ENCODE data around the gene TEKT1.
A peak's percentile ranks its signal among the peaks of the same experiment; 100 is the strongest.

The TEKT1 gene

DNA sequence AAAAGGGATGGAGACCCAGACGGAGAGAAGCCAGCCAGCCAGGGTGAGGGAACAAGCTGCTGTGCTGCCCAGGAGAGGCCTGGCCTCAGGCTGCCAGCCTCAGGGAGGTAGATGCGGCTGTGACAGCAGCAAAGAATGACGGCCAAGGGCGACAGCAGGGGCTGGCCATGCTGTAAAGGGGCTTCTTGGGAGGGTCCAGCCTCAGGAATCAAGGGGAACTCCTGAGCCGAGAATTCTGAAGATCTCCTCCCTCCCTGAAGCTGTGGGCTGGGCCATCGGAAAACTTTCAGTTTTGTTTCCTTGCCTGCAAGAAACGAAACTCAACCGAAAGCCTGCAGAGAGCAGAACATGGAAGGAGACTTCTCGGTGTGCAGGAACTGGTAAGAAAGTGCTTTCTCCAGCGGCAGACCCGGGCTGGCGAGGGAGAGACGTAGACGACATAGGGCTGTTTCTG, 75.8 kb downstream of the TEKT1 start, which contains the start of gene XAF1:
Gene XAF1 (plus strand): TSS at position 316 of the 454 bp plus-strand sequence. CDS start 33 bp downstream, at position 349.
- DNase-seq, result peak; percentile 47 to 59

DNA sequence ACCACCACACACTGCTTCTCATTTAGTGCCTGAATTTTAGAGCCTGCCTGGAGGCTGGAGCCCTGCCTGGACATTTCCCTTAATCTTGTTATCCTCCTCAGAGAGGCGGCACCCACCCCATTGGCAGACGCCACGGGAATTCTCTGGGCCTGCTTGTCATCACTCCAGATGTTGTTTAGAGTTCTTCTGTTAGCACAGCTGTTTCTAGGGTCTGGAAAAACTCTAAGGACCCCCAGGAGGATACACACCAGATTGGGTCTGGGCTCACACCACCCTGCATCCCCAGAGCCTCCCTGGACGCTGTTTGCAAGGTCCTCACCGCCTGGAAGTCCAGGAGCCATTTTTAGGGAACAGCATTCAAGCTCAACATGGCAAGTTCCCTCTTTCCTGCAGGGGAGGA, 76.2 kb downstream of the TEKT1 start:
- no peak for DNase-seq

DNA sequence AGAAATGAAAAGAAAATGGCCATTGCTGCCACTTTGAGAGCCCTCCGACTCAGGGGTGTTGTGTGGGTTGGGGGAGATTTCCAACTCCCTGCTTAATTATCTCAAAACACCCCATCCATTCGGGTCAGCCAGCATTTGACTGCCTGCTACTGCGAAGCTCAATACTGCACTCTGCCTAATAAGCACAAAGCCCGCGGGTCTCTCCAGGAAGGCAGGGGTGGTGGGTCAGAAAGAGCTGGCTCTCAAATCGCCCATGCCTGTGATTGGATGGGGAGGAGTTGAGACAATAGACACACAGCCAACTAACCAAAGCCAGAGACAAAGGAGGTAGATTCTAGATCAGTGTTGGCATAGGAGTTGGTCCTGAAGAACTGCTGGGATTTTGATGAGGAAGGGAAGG, 78.0 kb downstream of the TEKT1 start:
- DNase-seq, result no peak

DNA sequence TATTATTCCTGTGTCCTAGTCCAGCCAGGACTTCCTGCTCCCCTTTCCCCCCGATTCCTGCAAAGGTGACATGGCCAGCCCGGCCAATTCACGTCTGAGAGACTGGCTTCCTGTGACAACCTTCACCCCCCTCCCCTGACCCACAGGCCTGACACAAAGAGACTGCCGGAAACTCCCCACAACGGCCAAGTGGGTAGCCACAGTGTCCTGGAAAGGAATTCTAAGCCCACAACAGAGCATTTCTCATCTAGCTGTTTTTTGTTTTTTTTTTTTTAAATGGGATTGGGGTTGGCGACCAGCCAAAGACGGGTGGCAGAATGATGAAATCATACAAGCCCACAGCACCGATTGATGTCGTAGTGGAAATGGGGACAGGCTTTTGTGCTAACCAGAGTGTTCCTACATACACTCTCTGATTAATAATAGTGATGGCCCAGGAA, 78.5 kb downstream of the TEKT1 start:
- peak; percentile 45 to 69 for DNase-seq

DNA sequence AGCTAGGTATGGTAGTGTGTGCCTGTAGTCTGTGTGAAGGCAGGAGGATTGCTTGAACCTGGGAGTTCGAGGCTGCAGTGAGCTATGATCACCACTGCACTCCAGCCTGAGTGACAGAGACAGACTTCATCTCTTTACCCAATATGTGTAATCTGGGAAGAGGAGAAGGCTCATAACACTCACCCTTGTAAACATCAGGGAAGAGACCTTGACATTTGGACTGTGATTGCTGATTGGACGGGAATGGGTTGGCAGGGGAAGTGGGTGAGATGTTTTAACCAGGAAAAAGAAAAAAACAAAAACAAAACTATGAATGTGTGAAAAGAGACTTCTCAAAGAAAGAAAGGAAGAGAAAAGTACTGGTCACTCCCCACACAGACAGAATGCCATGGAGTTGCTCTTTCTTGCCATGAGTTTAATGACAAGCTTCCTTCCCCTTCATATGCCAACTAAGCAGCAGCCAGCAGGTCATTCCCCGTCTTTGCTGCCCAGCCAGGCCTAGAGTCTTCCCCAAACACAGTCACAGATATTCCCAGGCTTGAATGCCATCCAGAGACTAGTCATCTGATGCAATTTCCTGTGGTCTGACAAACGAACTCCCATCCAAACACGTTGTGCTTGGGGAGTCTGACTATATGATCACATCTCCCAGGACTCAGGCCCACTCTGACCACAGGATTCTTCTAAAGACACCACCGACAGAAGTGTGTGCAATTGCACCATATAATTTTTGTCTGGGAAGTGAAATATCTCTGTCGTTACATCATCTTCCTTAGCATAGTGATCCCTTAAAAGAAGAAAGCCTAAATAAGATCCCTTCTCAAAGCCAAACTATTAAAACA, 79.2 kb downstream of the TEKT1 start:
- no peak for DNase-seq

DNA sequence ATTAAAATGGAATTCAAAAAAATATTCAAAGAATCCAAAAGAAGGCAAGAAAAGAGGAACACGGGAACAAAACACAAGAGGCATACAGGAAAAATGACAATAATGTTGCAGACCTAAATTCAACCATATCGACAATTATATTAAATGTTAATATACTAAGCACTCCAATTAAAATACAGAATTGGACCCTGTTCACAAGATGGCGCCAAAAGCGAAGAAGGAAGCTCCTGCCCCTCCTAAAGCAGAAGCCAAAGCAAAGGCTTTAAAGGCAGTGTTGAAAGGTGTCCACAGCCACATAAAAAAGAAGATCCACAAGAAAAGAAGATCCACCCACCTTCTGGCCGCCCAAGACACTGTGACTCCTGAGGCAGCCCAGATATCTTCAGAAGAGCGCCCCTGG, 82.0 kb downstream of the TEKT1 start:
- DNase-seq, result peak in 1 of 2 donors; percentile 20

DNA sequence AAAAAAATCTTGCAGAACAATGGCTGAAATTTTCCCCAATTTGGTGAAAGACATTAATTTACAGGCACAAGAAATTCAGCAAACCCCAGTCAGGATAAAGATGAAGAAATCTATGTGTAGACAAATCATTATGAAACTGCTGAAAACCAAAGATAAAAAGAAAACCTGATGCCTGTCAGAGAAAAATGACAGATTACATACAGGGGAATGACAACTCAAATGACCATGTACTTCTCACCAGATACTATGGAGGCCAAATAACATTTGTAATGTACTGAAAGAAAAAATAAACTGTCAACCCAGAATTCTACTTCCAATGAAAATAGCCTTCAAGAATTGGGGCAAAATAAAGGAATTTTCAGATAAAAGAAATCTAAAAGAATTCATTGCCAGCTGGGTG, 82.9 kb downstream of the TEKT1 start:
- no peak for DNase-seq
